Stimulated activated CD4-positive, alpha-beta T cell treated with anti-CD3 and anti-CD28 coated beads, Interleukin-1b, Interleukin-23, amount 100 ng/mL, for 1 hour (primary cell): Measurements from ENCODE around the gene SDHB.
A peak's percentile ranks its signal among the peaks of the same experiment; 100 is the strongest.

Experiments
- DNase-seq, 2 donors: peaks; one replicate each; pipeline ENCODE4 v3.0.0-alpha.2; 2020; ENCODE audit warnings: low read depth in 2 of 2

The SDHB gene

DNA sequence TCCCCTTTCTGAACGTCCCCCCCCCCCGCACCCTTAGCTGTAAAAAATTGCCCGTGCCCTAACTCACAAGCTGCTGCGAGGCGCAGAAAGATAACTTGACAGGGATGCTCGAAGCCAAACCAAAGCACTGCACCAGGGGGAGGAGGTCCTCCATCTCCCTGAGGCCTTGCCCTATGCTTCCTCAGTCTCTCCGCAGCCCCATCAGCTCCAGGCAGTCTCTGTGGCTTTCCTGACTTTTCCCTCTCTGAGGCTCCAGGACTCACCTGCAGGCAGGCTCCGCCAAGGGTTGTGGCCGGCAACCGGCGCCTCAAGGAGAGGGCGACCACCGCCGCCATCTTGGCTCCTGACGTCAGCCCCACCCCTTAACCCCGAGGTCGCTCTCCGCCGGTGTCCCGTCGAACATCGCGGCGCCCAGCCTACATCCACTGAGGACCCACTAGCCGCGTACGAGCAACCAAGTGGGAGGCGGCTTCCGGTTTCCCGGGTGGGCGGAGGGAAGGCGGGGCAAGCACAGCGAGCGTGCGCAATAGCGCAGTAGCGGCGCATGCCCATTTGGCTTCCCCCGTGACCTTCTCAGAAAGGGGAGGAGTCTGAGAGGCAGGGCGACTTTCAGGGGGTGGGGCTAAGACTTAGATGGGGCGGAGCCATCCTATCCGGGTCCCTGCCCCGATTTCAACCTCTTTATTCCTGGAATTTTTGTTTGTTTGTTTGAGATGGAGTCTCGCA is at the start of gene SDHB:
Gene SDHB, minus strand, starts transcription at position 348 of the 726 bp plus-strand sequence. Its CDS starts 13 bp downstream, at position 335.
- peak; percentile 97 to 98 for DNase-seq

GRCh38 chr1:17102232-17102631 is 48.4 kb upstream of the SDHB start:
- DNase-seq, result no peak

DNA sequence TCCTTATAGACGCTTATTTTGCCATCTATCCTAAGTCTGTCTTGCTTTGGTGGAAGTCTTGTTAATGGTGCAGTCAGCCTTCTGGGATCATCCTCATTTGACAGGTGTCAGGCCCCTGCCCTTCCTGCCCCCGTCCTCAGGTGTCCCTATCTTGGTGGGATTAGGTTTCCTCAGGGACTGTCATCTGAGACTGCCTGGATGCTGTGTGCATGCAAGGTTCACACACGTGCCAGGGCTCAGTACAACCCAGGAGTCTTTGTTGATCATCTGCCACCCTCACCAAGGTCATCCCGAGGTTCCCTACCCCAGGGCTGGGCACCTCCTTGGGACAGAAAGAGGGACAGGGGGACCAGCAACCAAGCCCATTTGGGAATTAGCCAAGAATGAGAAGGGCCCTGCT is 47.4 kb upstream of the SDHB start:
- no peak for DNase-seq

- no peak for DNase-seq
These were observed 45.9 kb upstream of the SDHB start for GRCh38 chr1:17099616-17100340.

DNA sequence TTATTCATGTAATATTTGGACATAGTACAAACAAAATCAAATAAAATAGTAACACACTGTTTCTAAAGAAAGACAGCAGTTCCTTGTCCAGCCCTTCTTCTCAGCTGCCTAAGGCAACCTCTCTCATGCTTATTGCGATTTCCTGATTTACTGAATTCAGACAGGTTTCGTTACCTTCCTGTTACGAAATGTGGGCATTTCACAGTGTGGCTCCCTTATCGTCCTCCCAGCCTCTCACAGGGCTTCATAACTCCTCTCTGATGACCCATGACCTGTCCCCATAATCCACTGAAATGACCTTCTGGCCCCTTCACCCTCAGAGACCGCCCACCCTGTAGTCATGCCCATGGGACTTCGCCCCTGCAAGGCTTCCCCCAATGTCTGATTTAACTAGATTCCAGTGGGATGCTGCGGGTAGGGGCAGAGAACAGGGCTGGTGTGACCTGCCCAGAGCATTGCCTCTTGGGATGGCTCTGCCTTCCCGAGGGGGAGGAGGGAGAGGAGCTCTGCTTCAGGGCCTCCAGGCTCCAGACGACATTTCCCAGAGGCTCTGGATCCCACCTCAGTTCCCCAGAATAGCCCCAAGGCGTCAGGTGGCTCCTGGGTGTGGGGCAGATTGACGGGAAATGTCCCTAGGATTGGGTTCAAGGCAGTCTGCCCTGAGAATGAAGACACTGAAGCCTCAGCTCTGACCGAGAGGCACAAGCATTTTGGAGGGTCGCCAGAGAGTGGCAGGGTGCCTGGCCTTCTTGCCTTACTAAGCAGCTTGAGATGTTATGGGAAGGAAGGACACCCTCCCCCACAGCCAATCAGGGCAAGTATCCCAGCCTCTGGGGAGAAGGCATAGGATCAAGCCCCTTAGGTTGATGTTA is 44.9 kb upstream of the SDHB start:
- no peak for DNase-seq

DNA sequence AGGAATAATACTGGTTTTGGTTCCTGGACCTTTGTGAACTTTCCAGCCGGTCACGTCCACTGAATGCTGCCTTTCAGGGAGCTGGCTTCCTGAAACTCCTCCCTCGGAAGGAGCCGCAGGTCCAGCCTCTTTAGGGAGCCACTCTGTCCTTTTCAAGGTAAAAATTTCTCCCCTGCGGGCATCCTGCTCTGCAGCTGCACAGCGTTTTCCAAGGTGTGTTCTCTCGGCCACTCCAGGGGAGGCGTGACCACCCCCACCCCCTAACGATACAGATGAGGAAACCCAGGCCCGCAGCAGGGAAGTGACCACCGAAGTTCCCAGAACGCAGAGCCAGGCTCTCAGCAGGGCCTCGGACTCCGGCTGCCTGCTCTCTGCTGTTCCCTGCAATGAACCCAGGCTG is 44.0 kb upstream of the SDHB start:
- no peak for DNase-seq

- DNase-seq, result no peak
These were observed 43.3 kb upstream of the SDHB start for GRCh38 chr1:17097147-17097546.

- DNase-seq, result no peak
These were observed 42.8 kb upstream of the SDHB start for GRCh38 chr1:17096584-17096983.

DNA sequence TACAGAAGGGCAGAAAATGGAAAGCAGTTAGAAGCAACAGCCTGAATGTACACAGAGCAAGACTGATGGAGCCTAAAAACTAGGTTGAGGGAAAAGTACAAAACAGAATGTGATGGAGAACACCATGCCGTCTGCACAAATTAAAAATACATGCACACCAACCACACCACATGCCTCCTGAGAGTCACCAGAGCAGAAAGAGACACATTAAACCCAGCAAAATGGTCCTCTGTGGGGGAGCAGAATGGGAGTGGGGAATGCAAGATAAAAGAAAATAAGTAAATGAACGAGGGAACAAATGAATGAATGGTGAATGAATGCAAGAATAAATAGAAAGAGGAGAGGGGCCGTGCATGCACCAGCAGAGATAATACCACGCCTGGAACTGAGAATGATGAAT is 41.3 kb upstream of the SDHB start:
- DNase-seq, result no peak

DNA sequence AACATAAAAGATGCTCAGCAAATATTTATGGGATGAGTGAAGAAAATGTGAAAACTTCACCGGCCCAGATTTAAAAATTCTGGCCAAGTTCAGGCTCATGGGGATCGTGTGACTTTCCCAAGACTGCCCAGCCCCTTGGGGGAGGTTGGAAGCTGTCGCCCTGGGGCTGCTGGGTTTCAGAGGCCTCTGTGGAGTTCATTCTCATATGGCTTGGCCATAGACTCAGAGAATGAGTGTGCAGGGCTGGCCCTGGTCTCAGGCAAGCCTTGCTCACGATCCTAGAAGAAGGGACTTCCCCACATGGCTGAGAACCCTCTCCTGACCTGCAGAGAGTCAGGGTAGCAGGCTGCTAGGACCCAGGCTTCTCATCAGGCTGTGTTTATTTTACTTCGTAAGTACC is 40.8 kb upstream of the SDHB start:
- no peak for DNase-seq

DNA sequence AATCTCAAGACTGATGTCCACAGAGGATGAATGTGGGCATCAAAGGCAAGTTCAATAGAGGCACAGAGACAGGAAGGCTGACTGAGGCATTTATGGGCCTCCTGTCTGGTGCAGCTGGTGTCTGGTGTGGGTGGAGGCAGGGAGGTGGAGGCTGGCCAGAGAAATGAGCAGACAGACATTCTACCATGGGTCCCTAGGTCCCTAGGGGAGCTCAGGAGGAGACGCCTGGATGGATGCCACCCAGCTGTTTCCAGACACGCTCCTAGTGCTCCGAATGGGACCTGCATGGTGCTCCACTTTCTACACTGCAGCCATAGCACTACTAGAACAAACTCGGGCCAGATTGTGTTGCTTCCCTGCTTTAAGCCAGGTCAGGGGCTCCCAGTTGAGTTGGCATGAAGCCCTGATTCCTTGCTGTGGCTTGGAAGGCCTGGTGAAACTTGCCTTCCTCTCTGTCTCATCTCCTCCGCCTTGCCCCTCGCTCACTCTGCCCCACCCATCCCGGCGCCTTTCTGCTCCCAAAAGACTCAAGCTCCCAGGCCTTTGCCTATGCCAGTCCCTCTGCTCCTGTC is 40.1 kb upstream of the SDHB start:
- no peak for DNase-seq

DNA sequence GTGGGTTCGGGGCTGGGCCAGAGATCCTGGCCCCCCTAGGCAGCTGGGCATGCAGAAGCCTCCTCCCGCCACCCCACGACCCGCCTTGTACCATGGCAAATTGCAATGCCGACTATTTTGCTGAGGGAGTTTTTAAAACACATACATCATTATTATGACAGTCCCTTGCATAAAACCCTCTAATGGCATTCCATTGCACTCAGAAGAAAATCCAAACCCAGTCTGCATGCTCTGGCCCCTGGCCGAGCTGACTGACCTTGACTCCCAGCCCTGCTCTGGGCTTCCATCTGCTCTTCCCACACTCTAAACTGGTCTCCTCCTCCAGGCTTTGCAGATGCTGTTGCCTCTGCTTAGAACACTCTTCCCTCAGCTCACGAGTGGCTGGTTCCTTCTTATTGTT is 37.4 kb upstream of the SDHB start:
- DNase-seq, result no peak

DNA sequence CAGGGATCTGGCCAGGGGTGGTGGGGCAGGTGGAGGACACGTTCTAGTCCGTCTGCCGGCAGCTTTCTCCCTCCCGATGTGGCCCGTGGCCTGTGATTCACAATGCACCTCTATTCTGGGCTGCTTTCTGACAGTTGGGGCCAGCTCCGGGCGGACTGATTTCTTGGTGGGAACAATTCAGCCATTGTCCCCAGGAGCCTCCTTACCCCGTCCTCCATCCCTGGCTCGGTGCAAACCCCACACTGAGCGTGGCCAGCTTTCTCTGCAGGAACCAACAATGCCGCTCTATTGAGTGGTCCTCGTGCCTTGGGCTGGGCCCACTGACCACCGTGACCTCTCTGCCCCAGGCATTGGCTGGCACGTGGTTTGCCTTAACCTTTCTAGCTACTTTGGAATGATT is 35.7 kb upstream of the SDHB start:
- DNase-seq, result no peak

GRCh38 chr1:17086751-17087150 is 32.9 kb upstream of the SDHB start:
- DNase-seq, result no peak

- DNase-seq, result no peak
These were observed 31.0 kb upstream of the SDHB start for GRCh38 chr1:17084787-17085186.

DNA sequence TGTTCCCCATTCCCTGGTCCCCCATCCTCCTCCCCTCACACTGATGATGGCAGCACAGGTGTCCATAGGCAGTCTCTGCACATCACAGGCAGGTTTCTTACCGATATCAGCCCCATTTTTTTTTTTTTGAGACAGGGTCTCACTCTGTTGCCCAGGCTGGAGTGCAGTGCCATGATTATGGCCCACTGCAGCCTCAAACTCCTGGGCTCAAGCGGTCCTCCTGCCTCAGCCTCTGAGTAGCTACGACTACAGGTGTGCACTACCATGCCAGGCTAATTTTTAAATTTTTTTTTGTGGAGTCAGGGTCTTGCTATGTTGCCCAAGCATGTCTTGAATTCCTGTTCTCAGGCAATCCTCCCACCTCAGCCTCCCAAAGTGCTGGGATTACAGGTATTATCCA is 28.9 kb upstream of the SDHB start:
- DNase-seq, result no peak

DNA sequence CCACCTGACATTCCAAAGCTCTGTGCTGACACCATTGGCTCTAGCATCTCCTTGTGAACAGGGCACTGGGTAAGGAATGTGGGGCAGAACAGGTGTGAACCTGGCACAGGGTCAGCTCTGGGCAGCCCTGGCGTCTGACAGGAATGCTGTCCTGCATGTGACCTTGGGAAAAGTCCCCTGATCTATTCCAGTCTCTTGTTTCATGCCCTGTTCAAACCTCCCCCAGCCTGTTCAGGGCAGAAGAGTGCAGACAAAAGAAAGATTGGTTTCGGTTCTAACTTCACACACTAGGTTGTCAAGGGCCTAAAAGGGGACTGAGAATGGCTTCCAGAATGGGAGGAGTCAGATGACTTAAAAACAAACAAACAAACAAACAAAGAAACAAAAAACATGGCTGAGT is 27.6 kb upstream of the SDHB start:
- DNase-seq, result no peak

DNA sequence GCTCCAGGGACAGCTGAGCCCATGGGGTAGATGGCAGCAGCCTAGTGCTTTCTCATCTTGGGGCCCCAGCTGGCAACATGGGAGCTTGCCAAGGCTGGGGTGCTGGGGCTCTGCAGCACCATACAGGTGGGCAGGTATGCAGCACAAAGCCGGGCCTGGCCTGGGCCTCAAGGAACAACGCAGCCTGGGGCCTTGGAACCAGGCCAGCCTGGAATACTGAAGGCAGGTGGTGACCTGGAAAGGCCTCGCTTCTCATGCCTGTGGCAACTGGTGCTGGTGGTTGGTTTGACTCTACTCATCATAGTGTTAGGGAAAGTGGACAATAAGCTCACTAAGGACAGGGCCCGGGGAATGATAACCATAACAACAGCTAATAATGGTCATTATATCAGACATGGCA is 27.0 kb upstream of the SDHB start:
- no peak for DNase-seq

GRCh38 chr1:17080085-17080759 is 26.4 kb upstream of the SDHB start:
- no peak for DNase-seq

DNA sequence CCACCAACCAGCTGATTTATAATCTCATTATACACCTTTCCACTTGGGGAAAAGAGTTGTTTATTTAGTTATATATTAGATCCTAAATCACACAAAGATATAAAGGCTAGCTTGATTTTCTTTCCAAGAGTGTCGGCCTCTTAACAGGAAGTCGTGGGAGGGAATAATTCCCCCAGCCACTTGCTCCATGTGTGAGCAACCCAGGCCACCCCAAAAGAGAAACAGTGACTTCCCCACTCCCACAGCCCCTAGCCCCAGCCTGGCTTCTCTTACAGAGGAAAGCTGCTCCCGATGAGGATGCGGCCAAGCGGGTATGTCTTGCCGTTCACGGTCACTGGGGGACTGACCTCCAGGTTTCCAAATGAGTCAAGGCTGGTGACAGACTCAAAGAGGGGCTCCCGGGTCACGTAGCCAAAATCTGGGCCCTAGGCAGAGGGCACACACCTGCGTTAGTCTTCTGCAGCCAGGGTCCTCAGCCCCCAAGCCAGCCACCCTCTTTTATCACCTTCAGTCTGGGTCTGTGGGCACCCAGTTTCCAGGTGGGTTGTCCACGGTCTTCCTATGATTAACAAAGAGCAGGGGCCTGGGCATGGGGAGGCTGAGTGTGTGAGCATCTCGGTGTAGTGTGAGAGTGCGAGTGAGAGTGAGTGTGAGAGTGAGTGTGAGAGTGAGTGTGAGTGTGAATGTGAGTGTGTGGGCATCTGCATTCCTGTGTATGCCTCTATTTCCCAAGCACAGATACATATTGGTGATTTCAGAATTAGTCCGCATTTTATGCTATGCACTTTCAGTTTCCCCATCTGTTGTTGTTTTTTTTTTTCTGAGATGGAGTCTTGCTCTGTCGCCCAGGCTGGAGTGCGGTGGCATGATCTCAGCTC is 25.4 kb upstream of the SDHB start:
- no peak for DNase-seq
